HepG2 (cell line): ENCODE measurements around the gene HDGF. TPM values are rescaled to one million over a fixed set of nuclear protein-coding genes. Genes with fewer than 3 reads are reported as not detected.

Experiments
- ASH2L ChIP-seq: fragments of 300-600, 200-600 bp; sonication (generic); IDR thresholded peaks from 2 replicates; pipeline ENCODE4 v1.7.0; 2017; ENCODE audit warnings: low read depth, mild to moderate bottlenecking, moderate library complexity, mixed read lengths, low read length; ENCODE audit not compliant: insufficient read length
- ATF1 ChIP-seq: IDR thresholded peaks from 2 replicates; pipeline ENCODE4 v1.6.1; 2016; ENCODE audit warnings: mild to moderate bottlenecking, control low read depth
- CBFB ChIP-seq: sonication (generic); formaldehyde crosslinking; IDR thresholded peaks from 2 replicates; pipeline ENCODE4 v1.4.0; 2020; ENCODE audit warnings: missing genetic modification reagents
- CREM ChIP-seq, 2 experiments: sonication (generic) in 1 of 2; formaldehyde crosslinking in 1 of 2; IDR thresholded peaks; 2 replicates each; pipeline versions ENCODE4 v1.4.0 to v1.6.1; 2016 to 2020; ENCODE audit warnings: antibody characterized with exemption in 1 of 2, mild to moderate bottlenecking in 1 of 2, missing genetic modification reagents in 1 of 2
- DPF2 ChIP-seq: sonication (generic); formaldehyde crosslinking; IDR thresholded peaks from 2 replicates; pipeline ENCODE4 v1.4.0; 2020; ENCODE audit warnings: mild to moderate bottlenecking, low read depth, missing genetic modification reagents, borderline replicate concordance
- HNRNPH1 ChIP-seq: fragments of 200-400 bp; formaldehyde crosslinking; optimal IDR thresholded peaks from 2 replicates; pipeline ENCODE3; 2017; ENCODE audit warnings: mild to moderate bottlenecking, low read depth, low read length
- IRF9 ChIP-seq: sonication (generic); formaldehyde crosslinking; IDR thresholded peaks from 2 replicates; pipeline ENCODE4 v1.8.0; 2022; ENCODE audit warnings: missing genetic modification reagents, mild to moderate bottlenecking, borderline replicate concordance
- MTA1 ChIP-seq: sonication (generic); formaldehyde crosslinking; IDR thresholded peaks from 2 replicates; pipeline ENCODE4 v1.4.0; 2020; ENCODE audit warnings: missing genetic modification reagents, mild to moderate bottlenecking, borderline replicate concordance
- MTA3 ChIP-seq: sonication (generic); formaldehyde crosslinking; IDR thresholded peaks from 2 replicates; pipeline ENCODE4 v1.4.0; 2020; ENCODE audit warnings: missing genetic modification reagents
- RELA ChIP-seq: sonication (generic); formaldehyde crosslinking; IDR thresholded peaks from 2 replicates; pipeline ENCODE4 v1.4.0; 2020; ENCODE audit warnings: missing genetic modification reagents
- TIGD3 ChIP-seq: sonication (generic); formaldehyde crosslinking; IDR thresholded peaks from 2 replicates; pipeline ENCODE4 v1.5.1; 2020; ENCODE audit warnings: mild to moderate bottlenecking, missing genetic modification reagents, borderline replicate concordance
- ZBTB14 ChIP-seq: sonication (generic); formaldehyde crosslinking; IDR thresholded peaks from 2 replicates; pipeline ENCODE4 v1.4.0; 2020; ENCODE audit warnings: missing genetic modification reagents
- ZBTB44 ChIP-seq: sonication (generic); formaldehyde crosslinking; IDR thresholded peaks from 2 replicates; pipeline ENCODE4 v1.4.0; 2020; ENCODE audit warnings: missing genetic modification reagents
- ZBTB7B ChIP-seq: sonication (generic); formaldehyde crosslinking; IDR thresholded peaks from 2 replicates; pipeline ENCODE4 v1.4.0; 2020; ENCODE audit warnings: missing genetic modification reagents
- ZNF225 ChIP-seq: sonication (generic); formaldehyde crosslinking; IDR thresholded peaks from 2 replicates; pipeline ENCODE4 v1.4.0; 2020; ENCODE audit warnings: mild to moderate bottlenecking, missing genetic modification reagents
- ZNF512 ChIP-seq: sonication (generic); formaldehyde crosslinking; IDR thresholded peaks from 2 replicates; pipeline ENCODE4 v1.4.0; 2020; ENCODE audit warnings: mild to moderate bottlenecking, missing genetic modification reagents
- ZNF563 ChIP-seq: sonication (generic); formaldehyde crosslinking; IDR thresholded peaks from 2 replicates; pipeline ENCODE4 v1.8.0; 2022; ENCODE audit warnings: mild to moderate bottlenecking, moderate library complexity, missing genetic modification reagents
- ZNF761 ChIP-seq: sonication (generic); formaldehyde crosslinking; conservative IDR thresholded peaks from 2 replicates; pipeline ENCODE4 v1.4.0; 2020; ENCODE audit warnings: mild to moderate bottlenecking, missing genetic modification reagents
- ZNF800 ChIP-seq: sonication (generic); formaldehyde crosslinking; IDR thresholded peaks from 2 replicates; pipeline ENCODE4 v1.4.0; 2020; ENCODE audit warnings: missing genetic modification reagents
- ZSCAN22 ChIP-seq: sonication (generic); formaldehyde crosslinking; IDR thresholded peaks from 2 replicates; pipeline ENCODE4 v1.4.0; 2020; ENCODE audit warnings: mild to moderate bottlenecking, missing genetic modification reagents
- polyA plus RNA-seq, 8 experiments: library from polyadenylated mRNA; depleted of rRNA in 3 of 8; stranded (reverse) in 7 of 8; unstranded in 1 of 8; fragments of >200 nt; fragmentation: Illumina TruSeq in 4 of 8; extraction: Trizol in 4 of 8; gene quantifications; 2 replicates each; pipeline versions ENCODE4 v1.2.1 to v1.2.3, GENCODE V29; 2011 to 2016; ENCODE audit warnings: low read depth in 4 of 8, missing spikeins in 1 of 8, mixed read lengths in 1 of 8; ENCODE audit not compliant: insufficient read depth in 1 of 8
- total RNA-seq, 5 experiments: library from RNA; depleted of rRNA; stranded (reverse); fragments of >200 nt; fragmentation: Illumina TruSeq; extraction: Trizol; gene quantifications; 2 replicates each; pipeline ENCODE4 v1.2.3, GENCODE V29; 2016; ENCODE audit warnings: low read depth in 1 of 5

Gene HDGF
- total and polyA plus RNA-seq, 2 of the 13 experiments (the other 11 are each of a cell fraction or from before 2014, with no cell fraction given) = 156 to 196 TPM

GRCh38 chr1:156751757-156752481 lies 444 bp upstream of the HDGF start (continued):
- TF ChIP-seq IRF9 (CRISPR knock-in tag) (no peak; the same call in 1 of the 2 replicates), ATF1 (CRISPR knock-in tag) (no peak), RELA (CRISPR knock-in tag) (no peak; the same call in 1 of the 2 replicates), HNRNPH1 (no peak), CBFB (peak; percentile 75), ZNF225 (CRISPR knock-in tag) (no peak), ZSCAN22 (0 out of 2 replicates have a peak, but pooled peaks have one; percentile 37), ASH2L (peak; percentile 44), ZNF761 (CRISPR knock-in tag) (no peak), ZNF512 (no peak), MTA1 (peak; percentile 51; the same call in 1 of the 2 replicates), CREM (IDR thresholded peaks at IDR 0.05) (peak; percentile 45; the same call in 1 of the 2 replicates), CREM (CRISPR knock-in tag; IDR thresholded peaks at IDR 0.05) (no peak), ZBTB44 (CRISPR knock-in tag) (peak; percentile 62; the same call in 1 of the 2 replicates), TIGD3 (CRISPR knock-in tag) (no peak), ZBTB7B (peak; percentile 64; the same call in 1 of the 2 replicates), ZNF800 (CRISPR knock-in tag) (peak; percentile 71; the same call in 1 of the 2 replicates), ZBTB14 (CRISPR knock-in tag) (peak; percentile 66; the same call in 1 of the 2 replicates), MTA3 (CRISPR knock-in tag) (no peak), ZNF563 (CRISPR knock-in tag) (peak; percentile 75), DPF2 (no peak)
